Erythroblast (primary cell): ENCODE data around the gene SV2B.

Experiments used
- GATA1 ChIP-seq: IDR thresholded peaks from 2 replicates; pipeline ENCODE4 v1.6.1; 2011; ENCODE audit warnings: low read depth, mild to moderate bottlenecking, control low read depth, low read length, moderate library complexity
- POLR2A ChIP-seq: IDR thresholded peaks from 2 replicates; pipeline ENCODE4 v1.6.1; 2011; ENCODE audit warnings: mild to moderate bottlenecking, low read length

- TF ChIP-seq POLR2A, result no peak
- TF ChIP-seq GATA1, result no peak
Measured at GRCh38 chr15:91148243-91148642, 48.2 kb downstream of the SV2B start.
